Lung microvascular endothelial cell (primary cell): Measurements from ENCODE around the gene EIF4A3. TPM values are rescaled to one million over a fixed set of nuclear protein-coding genes. Genes with fewer than 3 reads are reported as not detected.
"Not testable (repeated sequence)": the region's sequence is repeated elsewhere in the genome, so short reads cannot be mapped to it uniquely, and the experiment has no call there.

Experiments used
- DNase-seq, 2 donors: peaks; one replicate each; pipeline versions ENCODE4 v3.0.0 to v3.0.0-alpha.2; 2010; ENCODE audit warnings: low read depth in 2 of 2
- total RNA-seq: library from RNA; depleted of rRNA; stranded (reverse); fragments of >200 nt; gene quantifications from 2 replicates; pipeline ENCODE4 v1.2.1, GENCODE V29; 2014

EIF4A3 gene
- total RNA-seq, 1 donor from 2014 or later, result 96.6 TPM

DNA sequence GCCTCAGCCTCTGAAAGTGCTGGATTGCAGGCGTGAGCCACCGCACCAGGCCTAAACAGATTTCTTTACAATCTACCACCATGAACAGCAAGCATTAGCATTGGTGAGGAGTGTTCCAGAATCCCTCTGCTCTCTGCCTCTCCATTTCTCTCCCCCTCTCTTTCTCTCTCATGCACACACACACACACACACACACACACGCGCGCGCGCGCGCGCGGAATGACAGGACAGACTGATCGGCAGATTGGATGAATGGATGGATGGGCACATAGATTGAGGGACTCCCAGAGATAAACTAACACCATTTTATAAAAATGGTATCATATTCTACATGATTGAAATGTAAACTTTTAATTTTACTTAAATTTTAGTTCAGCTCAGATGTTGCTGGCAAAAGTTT lies 26.2 kb upstream of the EIF4A3 start:
- DNase-seq, result no peak

DNA sequence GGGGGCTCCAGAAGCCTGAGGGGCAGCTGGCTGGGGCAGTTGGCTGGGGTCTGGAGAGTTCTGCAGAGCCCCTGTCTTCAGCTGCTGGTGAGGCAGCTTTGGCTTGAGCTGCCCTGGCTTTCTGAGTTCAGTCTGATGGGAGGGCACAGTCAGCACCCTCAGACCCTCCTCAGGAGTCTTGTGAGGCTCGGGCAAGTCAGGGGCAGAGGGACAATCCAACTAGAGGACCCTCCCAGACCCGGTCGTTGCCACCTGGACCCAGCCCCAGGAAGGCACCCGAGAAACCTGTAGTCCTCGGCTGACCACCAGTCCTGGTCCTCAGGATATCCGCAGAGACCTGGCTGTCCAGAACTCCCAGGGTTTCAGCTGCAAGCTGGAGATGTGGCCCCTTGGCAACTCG lies 24.8 kb upstream of the EIF4A3 start:
- DNase-seq, result no peak

DNA sequence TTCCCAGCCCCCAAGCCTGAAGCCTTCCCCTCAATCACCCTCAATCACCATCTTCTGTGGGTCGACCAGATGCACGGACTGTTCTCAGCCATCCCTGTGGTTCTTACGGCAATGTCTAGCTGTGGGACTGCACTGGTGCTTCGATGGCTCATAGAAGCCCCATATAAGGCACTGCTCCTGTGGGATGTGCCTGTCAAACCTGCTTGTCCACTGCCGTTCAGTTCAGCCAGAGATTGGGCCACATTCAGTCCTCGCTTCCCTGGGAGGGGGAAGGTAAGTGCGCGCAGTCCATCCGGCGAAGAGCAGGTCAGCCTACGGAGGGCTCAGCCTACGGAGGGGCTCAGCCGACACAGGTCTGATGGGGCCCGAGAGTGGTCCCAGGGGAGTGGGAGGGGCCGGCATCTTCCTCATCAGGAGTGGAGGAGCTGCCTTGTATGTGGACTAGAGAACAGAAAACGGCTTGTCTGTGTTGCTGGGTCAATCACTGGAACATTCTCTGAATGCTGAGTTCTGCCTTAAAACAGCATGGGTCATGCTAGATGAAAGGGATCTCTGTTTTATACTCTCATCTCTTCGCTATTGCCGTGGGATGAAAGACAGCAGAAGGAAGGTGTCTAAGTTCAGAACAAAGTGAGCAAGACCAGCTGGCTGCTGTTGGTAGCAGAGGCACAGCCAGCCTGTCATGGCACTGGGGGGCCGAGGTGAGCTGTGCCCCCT lies 23.0 kb upstream of the EIF4A3 start, which contains the start of gene CARD14:
CARD14 (plus strand) TSS at position 247 of the 717 bp plus-strand sequence. CDS start 11,409 bp downstream, outside the sequence.
- no peak for DNase-seq

DNA sequence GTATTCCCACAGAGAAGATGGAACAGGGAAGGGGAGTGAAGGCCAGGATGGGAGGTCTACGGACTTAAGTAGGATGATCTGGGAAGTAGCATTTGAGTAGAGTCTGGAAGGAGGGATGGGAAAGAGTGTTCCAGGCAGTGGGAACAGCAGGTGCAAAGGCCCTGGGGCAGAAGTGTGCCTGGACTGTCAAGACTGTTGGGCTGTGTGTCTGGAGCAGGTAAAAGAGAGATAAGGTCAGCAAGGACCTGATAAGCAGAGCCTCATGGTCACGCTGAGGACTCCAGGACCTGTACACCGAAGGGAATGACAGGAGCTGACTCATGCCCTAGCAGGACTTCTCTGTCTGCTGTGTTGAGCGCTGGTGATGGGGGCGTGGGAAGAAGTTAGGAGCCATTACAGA lies 22.2 kb upstream of the EIF4A3 start:
- no peak for DNase-seq

DNA sequence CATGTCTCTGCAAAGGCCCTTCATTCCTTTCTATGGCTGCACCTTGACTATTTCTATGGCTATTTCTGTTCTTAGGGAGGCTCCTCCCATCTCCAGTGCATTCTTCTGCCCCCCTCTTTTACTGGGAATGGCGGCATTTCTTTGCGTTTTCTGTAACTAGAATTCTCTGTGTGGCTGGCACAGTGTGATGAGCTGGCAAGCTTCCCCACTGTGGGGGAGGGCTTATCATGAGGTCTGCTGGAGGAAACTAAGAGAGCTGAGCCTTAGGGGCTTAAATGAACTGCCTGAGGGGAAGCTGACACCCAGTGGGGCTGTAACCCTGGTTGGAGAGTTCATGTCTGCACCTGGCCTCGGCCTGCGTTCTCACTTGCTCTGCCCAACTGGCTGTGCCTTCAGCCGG lies 21.4 kb upstream of the EIF4A3 start:
- no peak for DNase-seq

GRCh38 chr17:80166446-80166845 lies 19.5 kb upstream of the EIF4A3 start:
- no peak for DNase-seq

DNA sequence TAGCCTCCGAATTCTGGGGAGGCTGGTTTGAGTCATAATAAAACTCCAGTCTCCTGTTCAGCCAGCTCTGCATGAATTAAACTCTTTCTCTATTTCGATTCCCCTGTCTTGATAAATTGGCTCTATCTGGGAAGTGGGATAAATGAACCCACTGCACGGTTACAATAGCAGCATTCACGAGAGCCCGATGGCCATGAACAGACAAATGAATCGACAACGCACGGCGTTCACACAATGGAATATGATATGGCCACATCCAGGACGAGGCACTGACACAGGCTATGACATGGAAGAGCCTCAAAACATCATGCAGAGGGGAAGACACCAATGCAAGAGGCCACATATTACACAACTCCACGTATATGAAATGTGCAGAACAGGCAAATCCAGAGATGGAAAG lies 17.3 kb upstream of the EIF4A3 start:
- no peak for DNase-seq

DNA sequence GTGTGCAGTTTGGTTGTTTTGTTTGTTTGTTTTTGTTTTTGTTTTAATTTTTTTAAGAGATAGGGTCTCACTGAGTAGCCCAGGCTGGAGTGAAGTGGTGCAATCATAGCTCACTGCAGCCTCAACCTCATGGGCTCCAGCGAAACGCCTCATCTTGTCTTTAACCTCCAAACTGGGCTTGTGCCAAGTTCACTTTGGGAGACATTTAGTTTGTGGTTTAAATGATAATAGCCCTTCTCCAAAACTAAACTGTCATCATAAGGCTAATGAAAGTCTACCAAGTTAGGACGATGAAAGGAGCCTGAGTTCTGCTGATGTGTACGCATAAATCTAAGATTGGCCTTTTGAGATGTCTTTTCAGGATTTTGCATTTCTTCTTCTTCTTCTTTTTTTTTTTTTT lies 16.4 kb upstream of the EIF4A3 start:
- no peak for DNase-seq

GRCh38 chr17:80160536-80160935 lies 13.6 kb upstream of the EIF4A3 start:
- DNase-seq, result no peak

GRCh38 chr17:80158846-80159245 lies 11.9 kb upstream of the EIF4A3 start:
- DNase-seq, result no peak

- DNase-seq, result not testable (repeated sequence)
These were observed 8.7 kb upstream of the EIF4A3 start for GRCh38 chr17:80155600-80155999.

DNA sequence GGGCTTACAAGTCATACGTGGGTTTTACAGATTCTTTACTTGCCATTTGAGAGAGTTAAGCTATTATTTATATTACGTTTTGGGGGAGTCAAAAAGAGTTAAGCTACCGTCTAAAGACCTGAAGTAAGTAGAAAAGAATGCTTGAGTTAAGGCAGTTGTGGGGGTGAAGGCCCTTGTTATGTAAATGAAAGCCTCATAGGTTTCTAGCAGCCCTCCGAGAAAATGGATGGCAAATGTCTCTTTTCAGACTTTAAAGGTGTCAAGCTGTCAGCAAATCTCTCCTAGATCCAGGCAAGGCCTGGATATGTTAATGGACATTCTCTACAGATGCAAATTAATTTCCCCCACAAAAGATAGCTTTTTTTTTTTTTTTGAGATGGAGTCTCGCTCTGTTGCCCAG lies 7.2 kb upstream of the EIF4A3 start:
- no peak for DNase-seq

DNA sequence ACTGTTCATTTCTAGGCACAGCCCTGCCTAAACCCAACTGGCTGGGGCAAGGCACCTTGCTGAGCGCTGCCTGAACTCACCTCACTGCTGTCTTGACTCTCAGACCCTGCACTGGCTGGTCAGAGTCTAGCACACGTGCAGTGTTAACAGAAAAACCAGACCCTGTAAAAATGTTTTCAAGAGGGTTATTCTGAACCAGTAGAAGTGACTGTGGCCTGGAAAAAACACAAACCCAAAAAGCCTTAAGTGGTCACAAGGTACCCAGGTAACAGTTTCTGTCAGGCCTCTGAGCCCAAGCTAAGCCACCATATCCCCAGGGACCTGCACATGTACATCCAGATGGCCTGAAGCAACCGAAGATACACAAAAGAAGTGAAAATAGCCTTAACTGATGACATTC lies 6.1 kb upstream of the EIF4A3 start:
- no peak for DNase-seq

DNA sequence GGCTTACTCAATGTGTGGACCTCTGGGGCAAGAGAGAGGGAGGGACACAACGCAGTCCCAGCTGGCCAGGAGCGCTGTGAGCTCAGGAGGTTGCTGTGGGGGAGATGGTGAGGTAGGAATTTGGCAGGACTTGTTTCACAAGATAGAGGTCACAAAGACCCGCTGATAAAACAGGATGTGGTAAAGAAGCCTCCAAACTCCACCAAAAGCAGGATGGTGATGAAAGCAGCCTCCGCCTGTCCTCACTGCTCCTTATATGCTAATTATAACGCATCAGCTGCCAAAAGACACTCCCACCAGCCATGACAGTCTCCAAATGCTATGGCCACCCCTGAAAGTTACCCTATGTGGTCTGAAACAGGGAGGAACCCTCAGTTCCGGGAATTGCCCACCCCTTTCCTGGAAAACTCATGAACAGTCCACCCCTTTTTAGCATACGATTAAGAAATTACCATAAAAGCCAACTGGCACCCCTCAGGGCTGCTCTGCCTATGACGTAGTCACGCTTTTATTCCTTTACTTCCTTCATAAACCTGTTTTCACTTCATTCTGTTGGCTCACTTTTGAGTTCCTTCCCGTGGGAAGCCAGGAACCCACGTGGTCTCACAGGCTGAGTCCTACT lies 5.3 kb upstream of the EIF4A3 start:
- DNase-seq, result peak in 1 of 2 donors; percentile 81

- DNase-seq, result peak in 1 of 2 donors; percentile 18
These were observed 4.4 kb upstream of the EIF4A3 start for GRCh38 chr17:80151333-80151732.

DNA sequence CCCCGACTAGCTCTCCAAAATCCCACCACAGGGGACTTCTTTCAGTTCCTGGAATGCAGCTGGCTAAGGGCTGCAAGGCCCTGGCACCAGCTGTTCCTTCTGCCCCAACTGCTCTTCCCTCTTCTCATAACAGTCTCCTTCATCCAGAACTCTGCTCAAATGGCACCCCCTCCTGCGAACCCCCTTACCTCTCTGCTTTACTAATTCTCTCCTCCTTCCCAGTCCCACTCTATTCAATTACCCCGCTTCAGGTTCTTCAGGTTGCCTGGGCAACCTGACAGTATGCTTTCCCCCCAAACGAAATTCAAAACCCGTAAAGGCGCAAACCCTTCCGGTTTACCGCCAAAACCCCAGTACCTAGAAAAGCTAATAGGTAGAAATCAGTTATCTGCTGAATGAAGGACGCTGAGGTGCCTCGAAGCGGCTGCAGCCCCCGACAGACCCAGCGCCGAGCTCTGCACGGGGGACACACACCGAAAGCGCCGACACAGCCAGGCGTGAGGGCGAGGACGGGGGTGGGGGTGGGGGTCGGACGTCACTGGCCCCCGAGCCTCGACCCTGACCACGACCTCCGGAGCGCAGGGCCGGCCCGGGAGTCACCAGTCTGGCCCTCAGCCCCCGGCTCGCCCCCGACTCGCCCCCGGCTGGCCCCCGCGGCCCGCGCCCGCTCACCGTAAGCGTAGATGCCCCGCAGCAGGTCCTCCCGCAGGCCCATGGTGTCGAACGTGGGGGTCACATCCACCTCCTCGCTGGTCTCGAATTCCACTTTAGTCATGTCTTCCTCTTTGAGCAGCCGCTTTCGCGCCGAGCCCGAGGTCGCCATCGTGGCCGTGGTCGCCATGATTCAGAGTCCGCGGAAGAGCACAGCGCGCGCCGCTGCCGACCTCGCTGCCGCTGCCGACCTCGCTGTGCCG lies 550 bp downstream of the EIF4A3 start:
- DNase-seq, result peak; percentile 10 to 27

DNA sequence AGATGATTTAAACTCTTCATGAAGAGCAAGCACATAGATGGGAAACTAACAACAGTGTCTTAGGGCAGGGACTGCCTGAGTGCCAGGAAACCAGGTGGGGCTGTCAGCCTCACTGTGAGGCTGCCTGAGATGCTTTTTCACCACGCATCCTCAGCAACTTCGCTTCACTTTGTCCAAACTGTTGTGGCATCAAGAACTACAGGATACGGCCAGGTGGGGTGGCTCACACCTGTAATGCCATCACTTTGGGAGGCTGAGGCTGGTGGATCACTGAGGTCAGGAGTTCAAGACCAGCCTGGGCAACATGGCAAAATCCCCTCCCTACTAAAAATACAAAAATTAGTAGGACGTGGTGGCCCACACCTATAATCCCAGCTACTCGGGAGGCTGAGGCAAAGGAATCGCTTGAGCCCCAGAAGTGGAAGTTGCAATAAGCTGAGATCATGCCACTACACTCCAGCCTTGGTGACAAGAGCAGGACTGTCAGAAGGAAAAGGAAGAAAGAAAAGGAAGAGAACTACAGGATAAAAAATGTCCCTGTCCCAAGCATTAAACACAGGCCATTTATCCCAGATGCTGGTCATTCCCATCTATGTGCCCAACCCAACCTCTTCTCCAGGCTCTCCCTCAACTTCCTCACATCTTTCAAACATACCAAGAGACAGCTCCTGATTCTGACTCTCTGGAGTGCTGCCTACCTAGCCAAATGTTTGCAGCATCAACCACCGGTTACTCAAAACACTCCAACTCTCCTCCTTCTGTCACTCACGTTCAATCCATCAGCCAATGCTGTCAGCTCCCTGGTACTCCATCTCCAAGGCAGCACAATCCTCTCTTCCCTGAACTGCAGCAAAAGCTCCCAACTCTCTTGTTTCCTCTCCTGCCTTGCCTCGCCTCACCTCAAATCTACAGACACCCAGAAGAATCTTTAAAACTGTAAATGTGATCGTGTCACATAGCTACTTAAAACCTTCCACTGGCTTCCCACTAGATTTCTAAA lies 1.6 kb downstream of the EIF4A3 start:
- DNase-seq, result peak in 1 of 2 donors; percentile 4

DNA sequence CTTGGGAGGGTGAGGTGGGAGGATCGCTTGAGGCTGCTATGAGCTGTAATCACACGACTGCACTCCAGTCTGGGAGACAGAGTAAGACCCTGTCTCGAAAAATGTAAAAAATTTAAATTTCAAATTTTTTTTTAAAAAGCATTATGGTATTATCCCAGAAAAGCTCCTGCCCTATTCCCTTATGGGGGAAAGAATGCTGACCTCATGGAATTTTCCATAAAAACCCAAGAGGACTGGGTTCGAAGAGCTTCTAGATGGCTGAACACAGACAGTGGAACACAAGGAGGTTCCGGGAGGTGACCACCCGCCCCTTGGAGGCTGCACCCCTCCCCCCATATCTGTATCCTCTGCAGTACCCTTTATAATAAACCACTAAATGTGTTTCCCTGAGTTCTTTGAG lies 4.0 kb downstream of the EIF4A3 start:
- DNase-seq, result no peak

GRCh38 chr17:80141463-80142165 lies 5.3 kb downstream of the EIF4A3 start:
- DNase-seq, result no peak

DNA sequence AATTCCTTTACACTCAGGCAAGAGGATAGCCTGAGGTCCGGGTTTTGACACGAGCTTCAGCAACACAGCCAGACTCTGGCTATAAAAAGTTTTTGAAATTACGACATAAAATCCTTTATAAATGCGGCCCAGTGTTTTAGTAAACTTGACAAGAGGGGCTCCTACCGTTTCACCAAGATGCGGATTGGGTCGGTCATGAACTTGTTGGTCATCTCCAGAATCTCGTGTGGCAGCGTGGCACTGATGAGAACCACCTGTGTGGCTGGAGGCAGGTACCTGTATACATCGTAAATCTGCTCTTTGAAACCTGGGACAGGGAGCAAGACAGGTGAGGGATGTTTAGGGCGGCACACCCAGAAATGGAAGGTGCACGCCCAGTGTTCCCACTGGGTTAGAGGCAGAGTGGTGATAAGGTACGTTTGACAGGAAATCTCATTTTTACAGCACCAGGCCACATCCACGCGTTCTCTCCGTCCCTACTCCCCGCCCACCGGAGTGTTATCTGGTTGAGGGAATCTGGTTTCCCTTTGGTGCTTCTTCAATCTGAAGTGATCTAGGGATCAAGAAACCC lies 8.0 kb downstream of the EIF4A3 start:
- DNase-seq, result no peak
